NB4 (cell line): ENCODE results near the gene CNKSR1.
"Not testable (repeated sequence)": the region's sequence is repeated elsewhere in the genome, so short reads cannot be mapped to it uniquely, and the experiment has no call there.

ENCODE experiments used
- DNase-seq: peaks from one replicate; pipeline ENCODE4 v3.0.0; 2010; ENCODE audit warnings: low read depth
- H3K4me3 ChIP-seq: one replicate; pipeline ENCODE4 v1.5.1; 2011; ENCODE audit warnings: mild to moderate bottlenecking, low read depth, low read length, moderate library complexity
- MYC ChIP-seq: IDR thresholded peaks from 2 replicates; pipeline ENCODE4 v1.6.1; 2011; ENCODE audit warnings: low read depth, low read length
- POLR2A ChIP-seq: IDR thresholded peaks from 2 replicates; pipeline ENCODE4 v1.6.1; 2011; ENCODE audit warnings: mild to moderate bottlenecking; ENCODE audit not compliant: insufficient read length; ENCODE audit errors: extremely low read depth
- TF ChIP-seq, protein P1 (sequence below): IDR thresholded peaks from 2 replicates; pipeline ENCODE4 v1.6.1; 2011; ENCODE audit warnings: low read depth, low read length
- TF ChIP-seq, protein P2 (sequence below): IDR thresholded peaks from one replicate; pipeline ENCODE4 v1.5.1; 2012; ENCODE audit warnings: low read depth, low read length

The CNKSR1 gene

DNA sequence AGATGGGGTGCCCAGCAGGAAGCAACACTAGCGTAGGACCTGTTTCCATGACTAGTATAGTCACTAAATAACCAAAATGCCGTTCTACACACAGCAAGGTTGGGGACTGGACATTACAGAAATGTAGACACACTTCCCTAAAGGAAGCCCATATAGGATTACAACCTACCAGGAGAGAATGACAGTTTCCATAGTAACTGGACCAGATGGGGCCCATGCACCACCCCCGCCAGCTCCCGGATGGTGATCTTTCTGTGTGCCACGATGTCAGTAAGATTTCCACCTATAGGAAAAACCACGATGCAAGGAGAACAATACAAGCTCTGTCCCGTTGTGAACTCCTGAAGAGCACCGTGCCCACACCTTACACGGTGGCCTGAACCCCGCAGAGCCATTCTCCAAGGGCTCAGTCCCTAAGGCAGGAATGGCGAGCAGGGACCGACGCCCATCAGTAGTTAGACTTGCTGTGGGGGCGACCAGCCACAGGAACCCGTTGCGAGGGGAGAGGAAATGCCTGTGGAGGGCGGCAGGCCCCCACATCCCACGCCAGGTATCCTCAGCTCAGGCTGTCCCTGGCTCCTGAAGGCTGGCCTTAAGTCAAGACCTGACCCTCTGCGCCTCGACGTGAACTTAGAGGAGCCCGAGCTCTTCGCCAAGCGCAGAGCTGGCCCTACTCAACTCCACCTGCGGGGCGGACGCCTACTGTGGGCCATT, 43.1 kb downstream of the CNKSR1 start:
- no peak for DNase-seq
- TF ChIP-seq MYC (no peak), POLR2A (no peak)
- TF ChIP-seq, protein P1, sequence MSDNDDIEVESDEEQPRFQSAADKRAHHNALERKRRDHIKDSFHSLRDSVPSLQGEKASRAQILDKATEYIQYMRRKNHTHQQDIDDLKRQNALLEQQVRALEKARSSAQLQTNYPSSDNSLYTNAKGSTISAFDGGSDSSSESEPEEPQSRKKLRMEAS, result no peak
- TF ChIP-seq, protein P2, sequence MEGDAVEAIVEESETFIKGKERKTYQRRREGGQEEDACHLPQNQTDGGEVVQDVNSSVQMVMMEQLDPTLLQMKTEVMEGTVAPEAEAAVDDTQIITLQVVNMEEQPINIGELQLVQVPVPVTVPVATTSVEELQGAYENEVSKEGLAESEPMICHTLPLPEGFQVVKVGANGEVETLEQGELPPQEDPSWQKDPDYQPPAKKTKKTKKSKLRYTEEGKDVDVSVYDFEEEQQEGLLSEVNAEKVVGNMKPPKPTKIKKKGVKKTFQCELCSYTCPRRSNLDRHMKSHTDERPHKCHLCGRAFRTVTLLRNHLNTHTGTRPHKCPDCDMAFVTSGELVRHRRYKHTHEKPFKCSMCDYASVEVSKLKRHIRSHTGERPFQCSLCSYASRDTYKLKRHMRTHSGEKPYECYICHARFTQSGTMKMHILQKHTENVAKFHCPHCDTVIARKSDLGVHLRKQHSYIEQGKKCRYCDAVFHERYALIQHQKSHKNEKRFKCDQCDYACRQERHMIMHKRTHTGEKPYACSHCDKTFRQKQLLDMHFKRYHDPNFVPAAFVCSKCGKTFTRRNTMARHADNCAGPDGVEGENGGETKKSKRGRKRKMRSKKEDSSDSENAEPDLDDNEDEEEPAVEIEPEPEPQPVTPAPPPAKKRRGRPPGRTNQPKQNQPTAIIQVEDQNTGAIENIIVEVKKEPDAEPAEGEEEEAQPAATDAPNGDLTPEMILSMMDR, result no peak
- H3K4me3 ChIP-seq, result no peak overlapping the region

DNA sequence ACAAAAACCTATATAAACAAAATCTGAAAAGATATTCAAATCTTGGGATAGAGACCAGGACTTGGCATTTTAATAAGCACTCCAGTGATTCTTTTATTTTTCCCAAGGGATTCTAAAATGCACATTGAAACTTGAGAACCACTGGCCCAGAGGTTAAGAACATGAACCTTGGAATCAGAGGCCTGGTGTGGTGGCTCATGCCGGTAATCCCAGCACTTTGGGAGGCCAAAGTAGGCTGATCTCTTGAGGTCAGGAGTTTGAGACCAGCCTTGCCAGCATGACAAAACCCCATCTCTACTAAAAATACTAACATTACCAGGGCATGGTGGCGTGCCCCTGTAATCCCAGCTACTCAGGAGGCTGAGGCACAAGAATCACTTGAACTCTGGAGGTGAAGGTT, 43.8 kb downstream of the CNKSR1 start:
- no peak for DNase-seq
- H3K4me3 ChIP-seq, result no peak overlapping the region
- TF ChIP-seq, protein P1, result no peak
- TF ChIP-seq, protein P2, result no peak
- TF ChIP-seq POLR2A, result no peak
- TF ChIP-seq MYC, result no peak

DNA sequence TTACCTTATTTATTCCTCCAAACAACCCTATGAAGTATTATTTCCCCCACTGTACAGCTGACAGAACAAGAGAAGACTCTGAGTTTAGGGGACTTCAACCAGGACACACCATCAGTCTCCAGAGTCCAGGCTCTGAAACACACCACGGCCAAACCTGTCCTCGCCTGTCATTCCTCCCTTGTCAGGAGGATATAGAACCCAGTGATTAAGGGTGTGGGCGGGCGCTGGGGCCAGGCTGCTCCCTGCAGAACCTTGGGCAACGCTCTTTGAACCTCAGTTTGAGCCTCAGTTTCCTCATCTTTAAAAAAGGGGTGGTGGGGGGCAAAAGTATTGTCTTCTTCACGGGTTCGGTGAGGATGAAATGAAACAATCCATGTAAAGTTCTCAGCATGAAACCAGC, 47.3 kb downstream of the CNKSR1 start:
- DNase-seq, result no peak
- TF ChIP-seq POLR2A (no peak), MYC (no peak)
- TF ChIP-seq, protein P1, result no peak
- TF ChIP-seq, protein P2, result no peak
- no peak overlapping the region for H3K4me3 ChIP-seq

DNA sequence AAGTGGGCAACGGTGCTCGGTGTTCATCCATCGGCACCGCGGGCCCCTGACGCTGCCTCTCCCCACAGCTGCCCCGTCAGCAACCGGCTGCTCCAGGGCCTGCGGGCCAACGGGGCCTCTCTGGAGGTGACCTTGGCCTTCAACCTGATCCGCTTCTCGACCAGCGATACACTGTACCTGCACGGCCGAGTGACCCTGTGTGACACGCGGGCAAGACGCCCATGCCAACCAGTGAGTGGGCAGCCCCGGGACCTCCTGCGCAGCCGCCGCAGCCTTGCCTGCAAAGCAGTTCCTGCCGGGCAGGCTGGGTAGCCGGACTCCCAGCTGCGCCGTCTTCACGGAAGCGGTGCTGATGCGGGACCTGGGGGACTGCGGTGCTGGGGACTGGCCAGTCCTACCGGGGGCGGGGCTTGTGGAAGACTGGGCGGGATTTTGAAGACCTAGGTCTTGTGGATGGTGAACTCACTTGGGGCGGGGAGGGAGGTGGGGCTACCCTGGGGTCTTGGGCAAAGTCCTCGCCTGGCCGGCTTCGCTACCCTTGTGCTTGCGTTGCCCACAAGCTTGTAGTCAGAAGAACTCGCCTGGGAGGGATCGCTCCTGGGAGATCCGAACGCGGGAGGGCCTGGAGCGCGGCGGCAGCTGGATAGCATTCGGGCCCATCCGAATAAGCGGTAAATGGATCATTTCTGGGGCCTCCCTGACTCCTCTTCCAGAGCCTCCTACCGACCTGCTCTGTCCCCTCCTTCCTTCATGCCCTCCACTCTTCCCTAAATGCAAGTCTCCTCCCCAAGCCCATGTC, 47.9 kb downstream of the CNKSR1 start:
- no peak overlapping the region for H3K4me3 ChIP-seq
- TF ChIP-seq, protein P2, result no peak
- TF ChIP-seq MYC (no peak), POLR2A (no peak)
- TF ChIP-seq, protein P1, result no peak

DNA sequence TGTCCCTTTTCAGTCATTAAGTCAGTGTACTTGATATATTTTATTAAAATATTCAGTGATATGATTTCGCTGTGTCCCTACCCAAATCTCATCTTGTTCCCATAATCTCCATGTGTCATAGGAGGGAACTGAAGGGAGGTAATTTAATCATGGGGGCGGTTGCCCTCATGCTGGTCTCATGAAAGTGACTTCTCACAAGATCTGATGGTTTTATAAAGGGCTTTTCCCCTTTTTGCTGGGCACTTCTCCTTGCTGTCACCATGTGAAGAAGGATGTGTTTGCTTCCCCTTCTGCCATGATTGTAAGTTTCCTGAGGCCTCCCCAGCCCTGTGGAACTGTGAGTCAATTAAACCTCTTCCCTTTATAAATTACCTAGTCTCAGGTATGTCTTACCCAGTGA, 53.4 kb downstream of the CNKSR1 start:
- H3K4me3 ChIP-seq, result not testable (repeated sequence)
- DNase-seq, result peak; percentile 24

More for the DNA sequence above, 47.9 kb downstream of the CNKSR1 start:
- DNase-seq, result no peak

DNA sequence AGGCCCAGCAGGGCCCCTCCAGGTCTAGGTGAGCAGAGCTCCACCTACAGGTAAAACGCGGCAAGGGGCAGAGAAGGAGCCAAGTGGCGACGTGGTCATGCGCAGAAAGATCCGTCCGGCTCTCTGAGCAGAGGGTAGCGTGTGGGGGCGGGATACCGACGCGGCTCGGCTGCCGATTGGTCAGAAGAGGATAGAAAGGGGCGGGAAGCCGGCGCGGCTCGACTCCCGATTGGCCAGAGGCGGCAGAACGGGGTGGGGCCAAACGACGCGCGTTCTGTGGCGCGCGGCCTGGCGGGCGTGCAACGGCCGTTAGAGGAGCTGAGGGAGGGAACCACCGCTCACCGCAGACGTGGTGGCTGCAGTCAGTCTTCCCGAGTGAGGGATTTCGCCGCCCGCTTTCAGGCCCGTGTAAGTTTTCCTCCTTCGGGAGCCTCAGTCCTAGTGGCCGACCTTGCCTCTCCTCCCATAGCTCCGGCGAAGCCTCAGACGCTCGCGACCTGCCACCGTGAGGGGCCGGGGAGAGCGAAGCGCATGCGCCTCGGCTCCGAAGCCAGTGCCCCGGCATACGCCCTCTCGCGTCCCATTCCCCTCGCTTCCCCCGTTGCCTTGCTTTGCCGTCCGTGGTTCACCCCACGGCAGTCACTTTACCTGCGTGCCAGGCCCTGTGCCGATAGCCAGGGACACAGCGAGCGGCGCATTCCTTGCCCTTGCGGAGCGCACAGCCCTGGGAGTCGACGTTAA, 56.8 kb downstream of the CNKSR1 start, which contains the start of gene CEP85:
CEP85 (plus strand) TSS at position 298 of the 741 bp plus-strand sequence. CDS start 5,584 bp downstream, outside the sequence.
- peak; percentile 96 for DNase-seq
- peak; percentile 75 for TF ChIP-seq MYC
- TF ChIP-seq, protein P1, result peak; percentile 51
- TF ChIP-seq, protein P2, result peak; percentile 74
- TF ChIP-seq POLR2A, result peak; percentile 93
- H3K4me3 ChIP-seq, result peak within 1 kb of the TSS; percentile 94
